Activated T-helper 17 cell treated with anti-CD3 and anti-CD28 coated beads, Interleukin-2, amount 50 U/mL, for 72 hours (primary cell): ENCODE data around the gene CDH13. TPM values are rescaled to one million over a fixed set of nuclear protein-coding genes. Genes with fewer than 3 reads are reported as not detected.

Experiments used
- ATAC-seq: fragments of 150-1000 bp; cut with Tn5 transposase; replicated peaks from 2 replicates; pipeline ENCODE4 v1.10.0; 2021; ENCODE audit warnings: mild to moderate bottlenecking, moderate library complexity
- H3K27ac Mint-ChIP-seq: one replicate; pipeline ENCODE4 v1.8.0; 2022; ENCODE audit warnings: mixed read lengths
- H3K27me3 Mint-ChIP-seq: one replicate; pipeline ENCODE4 v1.8.0; 2022; ENCODE audit warnings: mixed read lengths
- H3K36me3 Mint-ChIP-seq: one replicate; pipeline ENCODE4 v1.8.0; 2022; ENCODE audit warnings: low read depth, mild to moderate bottlenecking, mixed read lengths
- H3K4me1 Mint-ChIP-seq: one replicate; pipeline ENCODE4 v1.8.0; 2022; ENCODE audit warnings: mixed read lengths
- H3K4me3 Mint-ChIP-seq: one replicate; pipeline ENCODE4 v1.8.0; 2022; ENCODE audit warnings: mild to moderate bottlenecking, mixed read lengths
- H3K9me3 Mint-ChIP-seq: one replicate; pipeline ENCODE4 v1.8.0; 2022; ENCODE audit warnings: mixed read lengths
- total RNA-seq, 2 donors: library from RNA; stranded (reverse); gene quantifications; one replicate each; pipeline ENCODE4 v1.2.3, GENCODE V29; 2022

Gene CDH13
- total RNA-seq, 2 donors from 2014 or later, result not detected

DNA sequence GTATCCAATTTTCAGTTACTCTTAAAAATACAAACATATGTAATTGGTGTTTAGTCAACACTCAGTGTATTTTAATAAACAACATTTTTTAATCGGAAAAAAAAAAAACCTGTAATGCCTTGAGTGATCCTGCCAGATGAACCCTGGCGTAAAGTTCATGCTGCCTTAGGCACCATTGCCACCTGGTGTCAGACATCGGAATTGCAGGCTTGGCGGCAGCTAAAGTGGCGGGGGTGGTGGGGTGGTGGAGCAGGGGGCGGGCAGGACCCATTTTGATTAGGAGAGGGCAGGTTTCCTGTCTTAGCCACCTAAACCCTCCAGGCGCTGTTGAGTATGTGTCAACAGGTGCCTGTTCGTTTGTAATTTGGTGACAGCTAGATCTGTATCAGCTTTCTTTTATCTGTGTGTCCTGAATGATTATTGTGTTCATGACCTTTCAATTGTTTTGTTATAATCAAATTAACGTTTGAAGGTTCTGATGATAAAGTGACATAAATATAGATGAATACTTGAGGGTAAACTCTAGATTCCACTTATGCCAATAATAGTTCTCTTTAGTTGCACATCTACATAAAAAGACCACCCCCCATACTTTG lies 588.7 kb downstream of the CDH13 start:
- no peaks in the 10 kb centered on the region for H3K9me3 Mint-ChIP-seq
- H3K4me1 Mint-ChIP-seq, result no peaks in the 10 kb centered on the region
- H3K4me3 Mint-ChIP-seq, result no peak overlapping the region
- no peak overlapping the region for H3K27ac Mint-ChIP-seq
- H3K36me3 Mint-ChIP-seq, result no peaks in the 10 kb centered on the region
- ATAC-seq, result peak; percentile 46
- peaks cover under 1% of the 10 kb centered on the region for H3K27me3 Mint-ChIP-seq

- Mint-ChIP-seq H3K4me3 (no peak overlapping the region), H3K4me1 (no peaks in the 10 kb centered on the region), H3K9me3 (no peaks in the 10 kb centered on the region), H3K36me3 (no peaks in the 10 kb centered on the region), H3K27ac (no peak overlapping the region), H3K27me3 (peaks cover 3% of the 10 kb centered on the region)
- ATAC-seq, result no peak
Measured at GRCh38 chr16:83219285-83219684, 592.5 kb downstream of the CDH13 start.

DNA sequence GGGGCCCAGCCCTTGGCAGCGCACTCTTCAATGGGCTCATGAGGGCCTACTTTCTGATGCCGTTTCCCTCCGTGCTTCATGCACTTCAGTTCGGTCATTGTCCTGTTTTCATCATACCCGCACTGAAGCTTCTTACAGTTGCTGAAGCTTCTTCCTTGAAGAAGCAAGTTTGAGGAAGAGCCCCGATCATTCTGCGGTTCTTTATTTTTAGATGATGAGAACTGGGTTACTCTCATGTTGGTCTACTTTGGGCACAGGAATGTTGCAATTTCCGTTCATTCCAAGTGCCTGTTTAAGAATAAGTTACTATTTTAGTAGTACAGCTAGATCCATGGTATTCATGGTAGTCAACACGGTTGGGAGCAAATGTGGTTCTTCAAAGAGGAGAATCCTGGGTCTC lies 593.3 kb downstream of the CDH13 start:
- H3K27ac Mint-ChIP-seq, result no peak overlapping the region
- H3K36me3 Mint-ChIP-seq, result no peaks in the 10 kb centered on the region
- no peak overlapping the region for H3K4me3 Mint-ChIP-seq
- ATAC-seq, result no peak
- peaks cover 3% of the 10 kb centered on the region for H3K27me3 Mint-ChIP-seq
- H3K9me3 Mint-ChIP-seq, result no peaks in the 10 kb centered on the region
- H3K4me1 Mint-ChIP-seq, result no peaks in the 10 kb centered on the region

GRCh38 chr16:83224642-83225041 lies 597.9 kb downstream of the CDH13 start:
- no peaks in the 10 kb centered on the region for H3K4me1 Mint-ChIP-seq
- peaks cover 14% of the 10 kb centered on the region for H3K27me3 Mint-ChIP-seq
- no peak overlapping the region for H3K27ac Mint-ChIP-seq
- ATAC-seq, result no peak
- H3K4me3 Mint-ChIP-seq, result no peak overlapping the region
- H3K9me3 Mint-ChIP-seq, result no peaks in the 10 kb centered on the region
- H3K36me3 Mint-ChIP-seq, result no peaks in the 10 kb centered on the region

GRCh38 chr16:83227336-83227735 lies 600.6 kb downstream of the CDH13 start:
- H3K27ac Mint-ChIP-seq, result no peak overlapping the region
- no peaks in the 10 kb centered on the region for H3K4me1 Mint-ChIP-seq
- no peaks in the 10 kb centered on the region for H3K9me3 Mint-ChIP-seq
- H3K27me3 Mint-ChIP-seq, result peaks cover 11% of the 10 kb centered on the region
- H3K36me3 Mint-ChIP-seq, result no peaks in the 10 kb centered on the region
- H3K4me3 Mint-ChIP-seq, result no peak overlapping the region
- ATAC-seq, result no peak

- no peaks in the 10 kb centered on the region for H3K9me3 Mint-ChIP-seq
- H3K27me3 Mint-ChIP-seq, result peaks cover 8% of the 10 kb centered on the region
- H3K36me3 Mint-ChIP-seq, result no peaks in the 10 kb centered on the region
- H3K4me3 Mint-ChIP-seq, result no peak overlapping the region
- H3K27ac Mint-ChIP-seq, result no peak overlapping the region
- no peaks in the 10 kb centered on the region for H3K4me1 Mint-ChIP-seq
- ATAC-seq, result no peak
Measured at GRCh38 chr16:83231729-83232128, 605.0 kb downstream of the CDH13 start.

- no peak overlapping the region for H3K4me3 Mint-ChIP-seq
- H3K9me3 Mint-ChIP-seq, result no peaks in the 10 kb centered on the region
Measured at GRCh38 chr16:83233153-83233552, 606.4 kb downstream of the CDH13 start.

GRCh38 chr16:83238949-83239691 lies 612.4 kb downstream of the CDH13 start:
- no peaks in the 10 kb centered on the region for H3K4me1 Mint-ChIP-seq
- H3K9me3 Mint-ChIP-seq, result no peaks in the 10 kb centered on the region
- H3K27me3 Mint-ChIP-seq, result no peaks in the 10 kb centered on the region
- no peak overlapping the region for H3K4me3 Mint-ChIP-seq
- no peaks in the 10 kb centered on the region for H3K36me3 Mint-ChIP-seq
- no peak overlapping the region for H3K27ac Mint-ChIP-seq
- ATAC-seq, result no peak

More at GRCh38 chr16:83233153-83233552, 606.4 kb downstream of the CDH13 start:
- no peak overlapping the region for H3K27ac Mint-ChIP-seq
- H3K27me3 Mint-ChIP-seq, result peaks cover 5% of the 10 kb centered on the region
- no peak for ATAC-seq
- H3K4me1 Mint-ChIP-seq, result no peaks in the 10 kb centered on the region
- no peaks in the 10 kb centered on the region for H3K36me3 Mint-ChIP-seq

DNA sequence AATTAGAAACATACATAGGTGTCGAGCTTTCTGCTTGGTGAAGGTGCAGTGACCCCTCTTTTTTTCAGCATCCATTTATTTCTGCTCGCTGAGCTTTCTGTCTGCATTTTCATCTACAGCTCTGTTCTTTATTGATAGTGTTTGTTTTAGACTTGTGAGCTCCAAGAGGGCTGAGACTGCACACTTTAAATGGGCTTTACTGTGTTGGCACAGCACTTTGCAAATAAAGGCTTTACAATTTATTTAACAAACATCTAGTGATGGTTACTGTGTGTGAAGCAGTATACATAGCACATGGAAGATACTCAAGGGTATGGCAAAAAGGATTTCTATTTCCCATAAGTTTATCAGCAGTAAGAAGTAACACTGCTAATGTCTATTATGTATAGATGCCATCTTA lies 617.3 kb downstream of the CDH13 start:
- no peak overlapping the region for H3K4me3 Mint-ChIP-seq
- H3K27me3 Mint-ChIP-seq, result peaks cover 19% of the 10 kb centered on the region
- no peaks in the 10 kb centered on the region for H3K36me3 Mint-ChIP-seq
- no peaks in the 10 kb centered on the region for H3K4me1 Mint-ChIP-seq
- no peaks in the 10 kb centered on the region for H3K9me3 Mint-ChIP-seq
- no peak for ATAC-seq
- no peak overlapping the region for H3K27ac Mint-ChIP-seq

DNA sequence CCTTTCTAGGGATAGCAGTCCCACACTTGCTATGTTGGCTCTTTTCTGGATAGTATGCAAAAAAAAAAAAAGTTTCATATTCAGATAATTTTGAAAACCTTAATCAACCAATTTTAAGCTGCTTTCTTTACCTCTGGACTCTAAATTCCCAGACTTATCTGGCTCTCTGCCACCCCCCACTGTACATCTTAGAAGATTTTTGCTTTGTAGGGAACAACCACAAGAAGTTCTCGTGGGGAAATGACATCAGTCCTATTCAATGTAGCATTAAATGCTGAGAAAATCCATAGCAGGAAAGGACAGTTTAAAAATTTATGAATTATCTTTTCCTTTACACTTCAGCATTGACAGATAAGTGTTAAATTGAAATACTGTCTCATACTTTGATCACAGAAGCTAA lies 618.3 kb downstream of the CDH13 start:
- Mint-ChIP-seq H3K27ac (no peak overlapping the region), H3K4me3 (no peak overlapping the region), H3K4me1 (no peaks in the 10 kb centered on the region), H3K27me3 (peaks cover 19% of the 10 kb centered on the region), H3K36me3 (no peaks in the 10 kb centered on the region), H3K9me3 (no peaks in the 10 kb centered on the region)
- no peak for ATAC-seq

DNA sequence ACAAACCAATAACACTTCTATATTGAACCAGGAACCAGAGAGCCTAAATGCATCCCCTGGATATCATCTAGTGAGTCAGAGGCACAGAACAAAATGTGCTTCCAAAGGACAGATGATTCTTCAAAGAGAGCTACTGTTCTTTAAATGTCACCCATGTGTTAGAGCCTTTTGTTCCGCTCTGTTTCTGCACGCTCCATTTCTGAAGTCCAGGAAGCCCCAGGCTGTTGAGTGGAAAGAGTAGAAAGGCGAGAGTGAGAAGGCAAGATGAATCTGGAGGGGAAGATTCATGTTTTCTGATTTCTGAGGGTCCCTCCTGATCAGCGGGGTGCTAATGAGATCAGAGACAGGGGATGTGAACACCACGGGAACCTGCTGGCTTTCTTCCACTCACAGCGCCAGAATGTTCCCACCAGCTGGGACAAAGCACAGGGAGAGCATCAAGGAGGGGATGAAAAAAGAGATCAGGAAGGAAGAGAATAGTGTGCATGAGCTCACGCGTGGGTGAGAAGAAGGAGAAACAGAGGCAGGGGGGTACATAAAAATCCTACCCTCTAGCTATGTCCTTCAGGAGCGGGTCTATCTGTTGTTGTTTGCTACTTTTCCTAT lies 621.1 kb downstream of the CDH13 start:
- Mint-ChIP-seq H3K27me3 (peaks cover 28% of the 10 kb centered on the region), H3K4me1 (no peaks in the 10 kb centered on the region), H3K9me3 (no peaks in the 10 kb centered on the region), H3K36me3 (no peaks in the 10 kb centered on the region), H3K27ac (no peak overlapping the region), H3K4me3 (no peak overlapping the region)
- no peak for ATAC-seq

DNA sequence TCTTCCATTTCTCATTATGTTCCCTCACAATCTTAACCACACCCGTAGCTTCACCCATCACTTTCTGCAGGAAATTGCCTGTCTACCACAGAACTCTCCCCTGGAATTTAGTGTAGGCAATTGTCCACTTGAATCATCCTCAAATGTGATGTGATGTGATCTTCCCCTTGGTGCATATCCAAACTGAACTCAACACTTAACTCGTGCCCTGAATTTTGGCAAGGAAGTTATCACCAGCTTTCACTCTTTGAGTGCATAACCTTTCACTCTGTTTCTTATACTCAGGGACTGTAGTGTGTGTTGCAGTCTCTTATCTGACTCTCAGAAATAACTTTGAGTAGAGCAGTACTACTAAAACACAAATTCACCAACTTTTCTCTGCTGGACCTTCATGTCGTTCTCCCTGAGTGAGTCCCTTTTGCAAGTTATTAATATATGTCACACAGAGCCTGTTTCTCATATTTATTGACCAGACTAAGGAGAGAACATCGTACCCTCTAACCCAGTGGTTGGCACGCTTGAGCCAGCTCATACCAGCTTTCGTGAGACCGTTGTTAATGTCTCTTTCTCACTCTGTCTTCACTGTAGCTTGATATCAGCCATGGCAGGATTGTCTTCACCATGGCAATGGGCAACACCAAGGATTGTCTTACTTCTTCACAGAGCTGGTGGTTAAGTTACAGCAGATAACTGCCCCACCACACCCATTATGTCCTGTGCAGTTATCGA lies 622.1 kb downstream of the CDH13 start:
- no peaks in the 10 kb centered on the region for H3K36me3 Mint-ChIP-seq
- peaks cover 28% of the 10 kb centered on the region for H3K27me3 Mint-ChIP-seq
- ATAC-seq, result no peak
- H3K4me3 Mint-ChIP-seq, result no peak overlapping the region
- H3K9me3 Mint-ChIP-seq, result no peaks in the 10 kb centered on the region
- H3K4me1 Mint-ChIP-seq, result no peaks in the 10 kb centered on the region
- H3K27ac Mint-ChIP-seq, result no peak overlapping the region

DNA sequence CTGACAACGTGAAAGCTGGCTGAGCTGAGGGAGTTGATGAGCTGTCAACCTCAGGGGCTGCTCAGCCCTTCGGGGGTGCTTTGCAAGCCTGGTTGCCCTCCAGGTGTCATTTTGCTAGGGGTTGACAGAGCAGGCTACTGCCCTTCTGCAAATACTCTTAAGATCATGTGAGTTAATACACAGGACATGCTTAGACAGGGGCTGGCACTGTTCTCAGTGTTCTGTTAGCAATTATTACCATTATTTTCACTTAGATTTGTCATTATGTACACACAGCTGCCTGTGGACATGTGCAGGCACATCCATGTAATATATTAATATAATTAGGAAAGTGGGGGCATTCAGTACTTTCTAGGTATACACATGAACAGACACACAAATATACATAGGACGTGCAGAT lies 626.8 kb downstream of the CDH13 start:
- H3K4me1 Mint-ChIP-seq, result no peaks in the 10 kb centered on the region
- no peak overlapping the region for H3K27ac Mint-ChIP-seq
- no peak overlapping the region for H3K4me3 Mint-ChIP-seq
- no peaks in the 10 kb centered on the region for H3K36me3 Mint-ChIP-seq
- H3K27me3 Mint-ChIP-seq, result peaks cover 13% of the 10 kb centered on the region
- no peak for ATAC-seq
- H3K9me3 Mint-ChIP-seq, result peaks cover 4% of the 10 kb centered on the region

- Mint-ChIP-seq H3K4me3 (no peak overlapping the region), H3K27ac (no peak overlapping the region), H3K9me3 (peaks cover 4% of the 10 kb centered on the region), H3K27me3 (no peaks in the 10 kb centered on the region), H3K4me1 (no peaks in the 10 kb centered on the region), H3K36me3 (no peaks in the 10 kb centered on the region)
- ATAC-seq, result no peak
Measured at GRCh38 chr16:83258366-83258928, 631.7 kb downstream of the CDH13 start.
